NCI-H69 (cell line): ENCODE measurements around the gene SLC4A5.
"Not testable (repeated sequence)": the region's sequence is repeated elsewhere in the genome, so short reads cannot be mapped to it uniquely, and the experiment has no call there.

Experiments
- DNase-seq: peaks from one replicate; lab custom pipeline; 2025; lab: John Stamatoyannopoulos, UW

SLC4A5 gene

GRCh38 chr2:74367789-74368188, 24.6 kb upstream of the SLC4A5 start:
- no peak for DNase-seq

DNA sequence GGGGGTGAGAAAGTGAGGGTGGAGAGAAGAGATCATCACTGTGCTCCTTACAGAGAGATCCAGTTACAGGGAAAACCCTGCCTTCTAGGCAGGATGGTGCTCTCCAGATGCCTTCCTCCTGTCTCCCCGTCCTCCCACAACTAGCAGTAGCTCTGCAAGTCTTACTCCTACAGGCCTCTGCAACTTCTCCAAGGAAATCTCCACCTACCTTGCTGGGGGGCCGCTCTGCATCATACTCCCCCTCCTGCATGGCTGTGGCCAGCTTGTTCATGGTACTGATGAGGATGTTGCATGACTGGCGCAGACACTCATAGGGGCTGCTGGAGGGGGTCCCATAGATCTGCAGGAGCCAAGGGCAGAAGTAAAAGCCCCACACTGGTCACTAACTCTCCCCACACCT, 22.8 kb upstream of the SLC4A5 start:
- no peak for DNase-seq

- no peak for DNase-seq
Measured at GRCh38 chr2:74364533-74365505, 21.6 kb upstream of the SLC4A5 start.

DNA sequence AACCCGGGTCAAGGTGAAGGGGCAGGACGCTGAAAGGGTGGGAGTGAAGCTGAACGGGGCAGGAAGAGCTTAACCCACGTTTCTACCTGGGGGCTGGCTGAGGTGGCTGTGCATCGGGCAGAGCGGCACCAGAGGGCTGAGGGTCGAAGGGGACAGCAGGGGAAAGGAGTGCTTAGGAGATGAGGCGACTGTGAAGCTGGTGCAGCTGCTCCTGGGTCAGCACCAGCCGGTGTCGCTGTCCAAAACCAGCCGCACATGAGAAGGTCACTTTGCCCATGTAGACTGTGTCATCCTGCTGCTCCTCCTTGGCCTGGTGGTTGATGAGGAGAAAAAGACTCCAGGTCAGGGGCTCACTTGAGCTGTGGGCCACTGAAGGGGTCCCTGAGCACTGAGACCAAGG, 18.1 kb upstream of the SLC4A5 start:
- no peak for DNase-seq

DNA sequence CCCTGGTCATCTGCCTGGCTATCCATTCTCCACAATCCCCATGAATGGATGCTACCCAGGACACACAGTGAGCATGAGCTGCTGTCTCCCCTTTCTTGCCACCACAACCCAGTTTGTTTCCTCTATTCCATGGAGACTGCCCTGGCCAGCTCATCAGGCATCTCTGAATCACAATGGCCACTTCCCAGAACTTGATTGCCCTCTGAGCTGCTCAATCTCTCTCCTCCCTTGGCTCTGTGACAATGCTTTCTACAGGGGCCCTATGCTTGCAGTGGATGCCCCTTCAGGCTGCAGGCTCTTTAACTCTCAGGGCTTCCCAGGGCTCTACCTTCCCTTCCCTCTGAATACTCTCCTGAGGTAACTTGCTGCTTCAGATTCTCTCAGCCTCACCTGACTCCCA, 14.4 kb upstream of the SLC4A5 start:
- DNase-seq: no peak

DNA sequence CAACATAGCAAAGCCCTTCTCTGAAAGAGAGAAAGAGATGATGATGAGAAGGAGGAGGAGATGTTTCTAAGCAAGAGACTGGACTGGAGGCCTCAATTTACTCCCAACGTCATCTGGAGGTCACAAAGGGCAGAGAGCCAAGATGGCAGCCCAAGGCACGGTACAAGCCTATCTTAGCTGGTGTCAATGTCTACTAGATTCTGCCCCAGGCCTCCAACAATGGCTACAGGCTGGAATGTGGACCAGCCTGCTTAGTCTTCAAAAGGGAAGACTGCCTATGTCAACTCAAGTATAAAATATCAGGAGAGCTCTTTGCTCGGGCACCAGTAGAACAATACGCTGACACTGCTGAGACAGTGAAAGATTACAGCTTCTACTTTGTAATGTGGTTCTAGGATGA, 6.7 kb upstream of the SLC4A5 start:
- DNase-seq: no peak

- DNase-seq: no peak
Measured at GRCh38 chr2:74347742-74348141, 4.5 kb upstream of the SLC4A5 start.

GRCh38 chr2:74347303-74347702, 4.1 kb upstream of the SLC4A5 start:
- DNase-seq: no peak

DNA sequence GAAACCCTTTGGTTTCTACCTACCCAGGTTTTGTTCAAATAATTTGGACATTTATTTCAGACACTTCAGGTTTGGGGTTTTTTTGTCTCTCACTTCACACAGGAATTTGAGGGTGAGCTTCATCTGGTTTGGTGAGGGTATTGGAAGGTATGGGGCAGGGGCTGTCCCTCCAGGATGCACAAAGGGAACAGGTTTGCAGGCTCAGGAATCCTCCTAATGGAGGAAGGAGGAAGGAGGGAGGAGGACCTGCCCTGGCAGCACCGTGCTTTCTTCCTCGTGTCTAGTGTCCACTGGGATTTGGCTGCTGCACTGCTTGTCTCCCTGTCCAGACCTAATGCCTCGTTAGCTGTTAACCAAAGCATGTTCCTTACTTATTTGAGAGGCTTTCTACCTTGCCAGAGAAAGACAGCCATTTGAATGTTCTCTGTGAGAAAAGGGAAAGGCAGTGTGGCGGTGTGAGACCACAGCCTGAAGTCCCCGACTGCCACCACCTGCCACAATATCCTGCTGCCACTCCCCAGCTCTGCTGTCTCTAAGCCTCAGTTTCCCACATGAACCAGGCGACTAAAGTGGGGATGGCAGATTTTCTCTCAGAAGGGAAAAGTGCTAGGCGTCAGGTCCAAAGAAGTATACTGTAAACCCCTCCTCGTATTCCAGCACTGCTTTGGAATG, 2.2 kb upstream of the SLC4A5 start:
- no peak for DNase-seq

DNA sequence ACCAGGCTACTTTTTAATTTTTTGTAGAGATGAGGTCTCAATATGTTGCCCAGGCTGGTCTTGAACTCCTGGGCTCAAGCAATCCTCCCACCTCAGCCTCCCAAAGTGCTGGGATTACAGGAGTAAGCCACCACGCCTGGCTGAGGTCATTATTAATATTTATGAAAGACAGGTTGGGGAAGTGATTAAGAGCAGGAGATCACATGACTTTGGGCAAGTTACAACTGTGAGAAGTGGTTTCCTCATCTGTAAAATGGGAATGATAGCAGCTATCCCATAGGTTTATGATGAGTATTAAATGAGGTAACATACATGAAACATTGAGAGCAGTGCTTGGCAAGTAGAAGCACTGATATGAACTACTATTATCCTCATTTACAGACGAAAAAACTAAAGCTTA, 7.0 kb downstream of the SLC4A5 start:
- not testable (repeated sequence) for DNase-seq

DNA sequence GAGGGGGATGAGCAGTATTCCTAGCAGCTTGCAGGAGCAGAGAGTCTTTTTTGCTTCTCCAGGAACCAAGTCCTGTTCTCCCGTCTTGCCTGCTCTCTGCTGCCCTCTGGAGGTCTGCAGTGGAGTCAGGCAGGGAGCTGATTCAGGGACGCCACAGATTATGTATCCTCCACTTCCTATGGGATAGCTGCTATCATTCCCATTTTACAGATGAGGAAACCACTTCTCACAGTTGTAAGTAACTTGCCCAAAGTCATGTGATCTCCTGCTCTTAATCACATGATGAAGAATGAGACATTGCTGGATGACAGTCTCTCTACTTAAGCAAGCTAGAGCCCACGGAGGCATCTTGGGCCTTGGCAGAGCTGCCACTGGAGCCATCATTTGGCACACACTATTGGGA, 8.3 kb downstream of the SLC4A5 start:
- peak; percentile 52 for DNase-seq

DNA sequence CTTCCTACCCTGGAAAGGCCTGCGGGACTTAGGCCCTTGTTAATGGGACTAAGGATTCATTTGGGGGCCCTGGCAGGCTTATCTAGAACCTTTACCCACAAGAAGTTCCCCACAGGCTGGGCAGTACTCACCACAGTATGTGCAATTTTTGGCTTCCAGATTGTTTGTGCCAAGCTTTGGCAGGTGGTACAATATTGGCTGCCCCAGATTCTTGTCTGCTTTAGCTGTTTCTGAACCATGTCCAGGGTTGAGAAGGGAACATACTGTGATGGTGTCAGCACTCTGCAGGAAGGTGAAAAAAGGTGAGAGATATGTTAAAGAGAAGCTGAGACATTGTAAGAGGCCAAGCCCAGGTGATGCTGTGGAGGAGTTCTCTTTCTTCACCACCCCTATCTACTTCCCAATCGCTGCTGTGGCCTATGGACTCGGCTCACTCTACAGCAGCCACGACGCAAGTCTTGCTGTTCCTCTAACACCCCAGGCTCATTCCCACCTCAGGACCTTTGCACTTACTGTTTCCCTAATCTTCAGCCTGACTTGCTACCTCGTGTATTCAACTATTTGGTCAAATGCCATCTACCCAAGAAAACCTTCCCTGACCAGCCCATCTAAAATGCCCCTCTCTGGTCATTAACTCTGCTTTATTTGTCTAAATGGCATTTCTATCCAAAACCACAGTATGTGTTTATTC, 9.2 kb downstream of the SLC4A5 start:
- no peak for DNase-seq

GRCh38 chr2:74333175-74333574, 10.0 kb downstream of the SLC4A5 start:
- DNase-seq: peak; percentile 35

- no peak for DNase-seq
Measured at GRCh38 chr2:74332550-74333174, 10.6 kb downstream of the SLC4A5 start.

- no peak for DNase-seq
Measured at GRCh38 chr2:74328573-74328972, 14.6 kb downstream of the SLC4A5 start.

- no peak for DNase-seq
Measured at GRCh38 chr2:74328074-74328473, 15.1 kb downstream of the SLC4A5 start.

DNA sequence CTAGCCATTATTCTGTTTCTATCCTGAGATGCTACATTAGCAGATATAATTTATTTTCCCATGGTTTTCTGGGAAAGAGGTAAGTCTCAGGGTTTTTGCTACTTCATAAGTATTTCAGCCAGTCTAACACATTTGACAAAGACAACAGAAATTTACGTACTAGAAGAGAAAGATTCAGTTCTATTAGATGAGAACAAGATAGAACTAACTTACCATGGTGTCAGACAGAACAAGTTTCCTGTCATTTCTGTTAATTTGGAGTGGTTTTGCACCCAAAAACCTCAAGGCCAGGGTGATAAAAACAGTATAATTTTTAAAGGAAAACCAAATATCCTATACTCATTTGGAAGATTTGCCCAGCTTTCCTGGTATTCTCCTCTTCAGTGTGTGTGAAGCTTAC, 15.6 kb downstream of the SLC4A5 start:
- no peak for DNase-seq

DNA sequence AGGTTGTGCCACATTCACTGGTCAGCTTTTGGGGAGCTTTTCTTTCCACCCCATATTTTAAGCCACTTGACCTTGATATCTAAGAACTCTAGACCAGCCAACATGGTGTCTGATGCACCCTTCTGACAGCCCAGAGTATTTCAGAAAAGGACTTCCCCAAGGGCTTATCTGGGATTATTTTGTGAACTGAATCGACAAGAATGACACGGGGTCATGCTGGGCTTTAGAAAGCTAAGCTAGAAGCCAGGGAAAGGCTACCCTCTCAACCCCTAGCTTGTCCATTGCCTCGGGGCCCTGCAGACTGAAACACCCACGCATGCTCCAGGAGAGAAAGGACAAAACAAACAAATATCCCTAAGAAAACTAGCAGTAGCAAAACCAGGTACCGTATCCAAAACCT, 16.0 kb downstream of the SLC4A5 start:
- no peak for DNase-seq

DNA sequence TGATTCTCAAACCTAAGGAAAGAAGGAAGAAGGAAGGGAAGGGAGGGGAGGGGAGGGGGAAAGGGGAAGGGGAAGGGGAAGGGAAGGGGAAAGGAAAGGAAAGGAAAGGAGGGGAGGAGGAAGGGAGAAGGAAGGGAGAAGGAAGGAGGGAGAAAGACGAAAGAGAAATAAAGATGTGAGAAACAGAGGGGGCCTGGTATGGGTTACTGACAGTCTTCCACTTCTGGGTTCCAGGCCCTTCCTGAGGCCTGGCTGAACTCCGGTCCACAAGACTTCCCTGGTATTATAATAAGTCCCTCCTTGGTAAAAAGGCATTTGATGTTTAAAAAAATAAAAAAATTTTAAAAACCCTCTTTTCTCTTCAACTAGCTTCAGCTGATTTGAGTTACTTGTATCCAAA, 17.4 kb downstream of the SLC4A5 start:
- no peak for DNase-seq

DNA sequence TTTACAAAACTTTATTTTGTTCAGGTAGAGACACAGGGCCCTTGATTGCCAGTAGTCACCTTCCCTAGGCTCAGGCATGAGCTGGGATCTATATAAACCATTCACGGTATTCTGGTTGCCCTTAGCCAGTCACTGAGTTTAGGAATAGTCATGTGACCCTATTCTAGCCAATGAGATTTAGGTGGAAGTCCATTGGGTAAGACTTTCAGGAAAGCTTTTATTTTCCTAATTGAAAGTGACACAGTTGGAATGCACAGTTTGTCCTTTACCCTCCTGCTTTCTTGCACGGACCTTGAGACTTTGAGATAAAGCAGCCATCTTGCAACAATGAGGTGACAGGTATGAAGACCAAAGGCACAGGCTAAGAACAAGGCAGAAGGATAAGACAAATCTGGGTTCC, 21.5 kb downstream of the SLC4A5 start:
- no peak for DNase-seq

- no peak for DNase-seq
Measured at GRCh38 chr2:74317701-74318100, 25.5 kb downstream of the SLC4A5 start.

- DNase-seq: no peak
Measured at GRCh38 chr2:74316627-74317295, 26.5 kb downstream of the SLC4A5 start.
